Liver (tissue), 3 donors: ENCODE measurements around the gene ZNF439.
"Not testable (repeated sequence)": the region's sequence is repeated elsewhere in the genome, so short reads cannot be mapped to it uniquely, and the experiment has no call there.

Experiments
- NR2F2 ChIP-seq: IDR thresholded peaks from 2 replicates; pipeline ENCODE4 v1.6.1; 2016; ENCODE audit warnings: antibody characterized with exemption
- RAD21 ChIP-seq, 2 donors: IDR thresholded peaks; 2 replicates each; pipeline ENCODE4 v1.6.1; 2016; ENCODE audit warnings: antibody characterized with exemption in 2 of 2, mild to moderate bottlenecking in 2 of 2
- RXRA ChIP-seq, 2 donors: IDR thresholded peaks; 2 replicates each; pipeline ENCODE4 v1.6.1; 2017 to 2018; ENCODE audit warnings: antibody characterized with exemption in 2 of 2, mild to moderate bottlenecking in 1 of 2
- TAF1 ChIP-seq: conservative IDR thresholded peaks from 2 replicates; pipeline ENCODE4 v1.6.1; 2016; ENCODE audit warnings: antibody characterized with exemption, mild to moderate bottlenecking
- YY1 ChIP-seq: IDR thresholded peaks from 2 replicates; pipeline ENCODE4 v1.6.1; 2016; ENCODE audit warnings: antibody characterized with exemption, mild to moderate bottlenecking
- ZBTB33 ChIP-seq: IDR thresholded peaks from 2 replicates; pipeline ENCODE4 v1.6.1; 2016; ENCODE audit warnings: antibody characterized with exemption
- TF ChIP-seq, protein P1 (sequence below): IDR thresholded peaks from 2 replicates; pipeline ENCODE4 v1.6.1; 2016; ENCODE audit warnings: antibody characterized with exemption
- TF ChIP-seq, protein P2 (sequence below): fragments of 150-350 bp; IDR thresholded peaks from 2 replicates; pipeline ENCODE4 v1.5.1; 2017; ENCODE audit warnings: improper control_type of control experiment, low read depth, low read length; ENCODE audit not compliant: missing input control
- TF ChIP-seq, protein P3 (sequence below): IDR thresholded peaks from 2 replicates; pipeline ENCODE4 v1.6.1; 2016; ENCODE audit warnings: antibody characterized with exemption, mild to moderate bottlenecking
- TF ChIP-seq, protein P4 (sequence below): IDR thresholded peaks from 2 replicates; pipeline ENCODE4 v1.6.1; 2016; ENCODE audit warnings: antibody characterized with exemption
- donor health status: healthy.
- donor health status: healthy.

GRCh38 chr19:11911937-11912336 is 63.4 kb downstream of the ZNF439 start:
- TF ChIP-seq, protein P1, sequence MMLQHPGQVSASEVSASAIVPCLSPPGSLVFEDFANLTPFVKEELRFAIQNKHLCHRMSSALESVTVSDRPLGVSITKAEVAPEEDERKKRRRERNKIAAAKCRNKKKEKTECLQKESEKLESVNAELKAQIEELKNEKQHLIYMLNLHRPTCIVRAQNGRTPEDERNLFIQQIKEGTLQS: not testable (repeated sequence)
- TF ChIP-seq, protein P2, sequence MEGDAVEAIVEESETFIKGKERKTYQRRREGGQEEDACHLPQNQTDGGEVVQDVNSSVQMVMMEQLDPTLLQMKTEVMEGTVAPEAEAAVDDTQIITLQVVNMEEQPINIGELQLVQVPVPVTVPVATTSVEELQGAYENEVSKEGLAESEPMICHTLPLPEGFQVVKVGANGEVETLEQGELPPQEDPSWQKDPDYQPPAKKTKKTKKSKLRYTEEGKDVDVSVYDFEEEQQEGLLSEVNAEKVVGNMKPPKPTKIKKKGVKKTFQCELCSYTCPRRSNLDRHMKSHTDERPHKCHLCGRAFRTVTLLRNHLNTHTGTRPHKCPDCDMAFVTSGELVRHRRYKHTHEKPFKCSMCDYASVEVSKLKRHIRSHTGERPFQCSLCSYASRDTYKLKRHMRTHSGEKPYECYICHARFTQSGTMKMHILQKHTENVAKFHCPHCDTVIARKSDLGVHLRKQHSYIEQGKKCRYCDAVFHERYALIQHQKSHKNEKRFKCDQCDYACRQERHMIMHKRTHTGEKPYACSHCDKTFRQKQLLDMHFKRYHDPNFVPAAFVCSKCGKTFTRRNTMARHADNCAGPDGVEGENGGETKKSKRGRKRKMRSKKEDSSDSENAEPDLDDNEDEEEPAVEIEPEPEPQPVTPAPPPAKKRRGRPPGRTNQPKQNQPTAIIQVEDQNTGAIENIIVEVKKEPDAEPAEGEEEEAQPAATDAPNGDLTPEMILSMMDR: not testable (repeated sequence)
- not testable (repeated sequence) for TF ChIP-seq ZBTB33; RAD21 (IDR thresholded peaks at IDR 0.05); TAF1; NR2F2; RXRA (IDR thresholded peaks at IDR 0.05); YY1
- TF ChIP-seq, protein P3, sequence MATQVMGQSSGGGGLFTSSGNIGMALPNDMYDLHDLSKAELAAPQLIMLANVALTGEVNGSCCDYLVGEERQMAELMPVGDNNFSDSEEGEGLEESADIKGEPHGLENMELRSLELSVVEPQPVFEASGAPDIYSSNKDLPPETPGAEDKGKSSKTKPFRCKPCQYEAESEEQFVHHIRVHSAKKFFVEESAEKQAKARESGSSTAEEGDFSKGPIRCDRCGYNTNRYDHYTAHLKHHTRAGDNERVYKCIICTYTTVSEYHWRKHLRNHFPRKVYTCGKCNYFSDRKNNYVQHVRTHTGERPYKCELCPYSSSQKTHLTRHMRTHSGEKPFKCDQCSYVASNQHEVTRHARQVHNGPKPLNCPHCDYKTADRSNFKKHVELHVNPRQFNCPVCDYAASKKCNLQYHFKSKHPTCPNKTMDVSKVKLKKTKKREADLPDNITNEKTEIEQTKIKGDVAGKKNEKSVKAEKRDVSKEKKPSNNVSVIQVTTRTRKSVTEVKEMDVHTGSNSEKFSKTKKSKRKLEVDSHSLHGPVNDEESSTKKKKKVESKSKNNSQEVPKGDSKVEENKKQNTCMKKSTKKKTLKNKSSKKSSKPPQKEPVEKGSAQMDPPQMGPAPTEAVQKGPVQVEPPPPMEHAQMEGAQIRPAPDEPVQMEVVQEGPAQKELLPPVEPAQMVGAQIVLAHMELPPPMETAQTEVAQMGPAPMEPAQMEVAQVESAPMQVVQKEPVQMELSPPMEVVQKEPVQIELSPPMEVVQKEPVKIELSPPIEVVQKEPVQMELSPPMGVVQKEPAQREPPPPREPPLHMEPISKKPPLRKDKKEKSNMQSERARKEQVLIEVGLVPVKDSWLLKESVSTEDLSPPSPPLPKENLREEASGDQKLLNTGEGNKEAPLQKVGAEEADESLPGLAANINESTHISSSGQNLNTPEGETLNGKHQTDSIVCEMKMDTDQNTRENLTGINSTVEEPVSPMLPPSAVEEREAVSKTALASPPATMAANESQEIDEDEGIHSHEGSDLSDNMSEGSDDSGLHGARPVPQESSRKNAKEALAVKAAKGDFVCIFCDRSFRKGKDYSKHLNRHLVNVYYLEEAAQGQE: not testable (repeated sequence)
- TF ChIP-seq, protein P4, sequence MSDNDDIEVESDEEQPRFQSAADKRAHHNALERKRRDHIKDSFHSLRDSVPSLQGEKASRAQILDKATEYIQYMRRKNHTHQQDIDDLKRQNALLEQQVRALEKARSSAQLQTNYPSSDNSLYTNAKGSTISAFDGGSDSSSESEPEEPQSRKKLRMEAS: not testable (repeated sequence)
